ENCODE results near the gene ANO2.

The ANO2 gene

GRCh38 chr12:5969974-5970690, 25.1 kb upstream of the ANO2 start:
- TF ChIP-seq GATA1 (IDR thresholded peaks at IDR 0.05; ENCODE audit: low read depth, low read length) (no peak), POLR2A (IDR thresholded peaks at IDR 0.05; ENCODE audit: low read length) (no peak)
- DNase-seq, result no peak

DNA sequence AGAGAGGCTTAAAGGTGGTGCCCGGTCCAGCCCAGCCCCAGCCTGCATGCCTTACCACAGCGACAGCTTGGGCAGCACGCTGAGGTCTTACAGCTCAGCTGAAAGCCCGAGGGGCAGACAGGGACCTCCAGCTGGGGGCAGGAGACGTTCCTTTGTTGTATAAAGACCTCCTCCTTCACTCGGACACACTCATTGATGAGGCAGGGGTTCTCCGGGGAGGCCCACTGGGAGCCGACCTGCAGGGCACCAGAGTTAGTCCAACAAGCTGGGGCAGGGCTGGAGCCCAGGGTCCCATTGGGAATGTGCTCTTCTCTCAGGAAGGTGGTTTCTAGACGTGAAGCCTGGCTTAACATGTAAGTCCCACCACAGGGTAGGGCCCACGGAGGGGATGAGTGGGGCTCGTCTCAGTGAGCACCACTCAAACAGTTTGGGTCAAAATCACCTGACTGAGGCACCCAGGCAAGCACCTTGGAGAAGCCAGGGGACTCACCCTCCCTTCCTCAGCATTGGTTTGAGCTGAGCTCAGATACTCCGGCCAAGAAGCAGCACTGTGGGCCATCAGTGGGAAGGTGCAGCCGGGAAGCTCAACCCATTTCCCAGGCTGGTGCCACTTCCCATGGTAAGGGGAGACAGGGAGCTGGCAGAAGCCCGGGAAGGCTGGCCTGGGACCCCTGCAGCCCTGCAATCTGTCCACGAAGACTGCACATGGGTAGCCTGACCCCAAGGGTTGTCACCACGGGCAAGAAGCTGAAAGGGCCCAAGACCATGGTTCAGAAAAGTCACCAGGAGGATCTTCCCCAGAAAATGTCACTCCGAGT, 24.3 kb upstream of the ANO2 start:
- TF ChIP-seq POLR2A (IDR thresholded peaks at IDR 0.05; ENCODE audit: low read length), result no peak
- TF ChIP-seq GATA1 (IDR thresholded peaks at IDR 0.05; ENCODE audit: low read depth, low read length), result no peak
- DNase-seq, result no peak

- TF ChIP-seq POLR2A (IDR thresholded peaks at IDR 0.05; ENCODE audit: low read length) (no peak), GATA1 (IDR thresholded peaks at IDR 0.05; ENCODE audit: low read depth, low read length) (no peak)
- no peak for DNase-seq
These were observed 22.8 kb upstream of the ANO2 start for GRCh38 chr12:5967645-5968415.

DNA sequence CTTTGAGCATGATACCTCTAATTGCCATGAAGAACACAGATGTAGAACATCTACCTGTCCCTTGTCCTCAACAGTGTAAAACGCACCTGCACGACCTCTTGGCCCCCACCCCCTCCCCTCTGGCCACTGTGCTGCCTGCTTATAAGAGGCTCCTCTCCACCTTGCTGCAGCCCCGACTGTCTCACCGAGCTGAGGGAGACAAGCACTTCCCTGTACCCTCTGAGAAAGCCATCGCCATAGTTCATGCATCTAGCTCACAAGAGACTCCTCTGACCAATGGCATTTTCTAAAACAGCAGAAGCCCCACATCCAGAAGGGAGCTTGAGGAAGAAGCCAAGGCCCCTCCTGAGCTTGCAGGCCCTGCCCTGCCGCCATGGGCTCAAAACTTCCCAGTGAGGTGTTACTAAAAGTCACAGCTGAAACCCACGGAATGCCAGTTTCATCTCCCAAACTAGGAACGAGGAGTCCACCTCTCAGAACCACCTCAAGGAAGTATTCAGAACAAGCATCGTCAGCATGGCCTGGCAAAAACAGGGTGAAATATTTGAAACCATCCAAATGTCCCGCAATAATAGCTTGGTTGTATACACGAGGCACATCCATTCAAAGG, 21.5 kb upstream of the ANO2 start:
- TF ChIP-seq POLR2A (IDR thresholded peaks at IDR 0.05; ENCODE audit: low read length) (no peak), GATA1 (IDR thresholded peaks at IDR 0.05; ENCODE audit: low read depth, low read length) (no peak)
- no peak for DNase-seq

GRCh38 chr12:5965950-5966383, 20.9 kb upstream of the ANO2 start:
- TF ChIP-seq GATA1 (IDR thresholded peaks at IDR 0.05; ENCODE audit: low read depth, low read length) (no peak), POLR2A (IDR thresholded peaks at IDR 0.05; ENCODE audit: low read length) (no peak)
- DNase-seq, result peak; percentile 10 to 48

DNA sequence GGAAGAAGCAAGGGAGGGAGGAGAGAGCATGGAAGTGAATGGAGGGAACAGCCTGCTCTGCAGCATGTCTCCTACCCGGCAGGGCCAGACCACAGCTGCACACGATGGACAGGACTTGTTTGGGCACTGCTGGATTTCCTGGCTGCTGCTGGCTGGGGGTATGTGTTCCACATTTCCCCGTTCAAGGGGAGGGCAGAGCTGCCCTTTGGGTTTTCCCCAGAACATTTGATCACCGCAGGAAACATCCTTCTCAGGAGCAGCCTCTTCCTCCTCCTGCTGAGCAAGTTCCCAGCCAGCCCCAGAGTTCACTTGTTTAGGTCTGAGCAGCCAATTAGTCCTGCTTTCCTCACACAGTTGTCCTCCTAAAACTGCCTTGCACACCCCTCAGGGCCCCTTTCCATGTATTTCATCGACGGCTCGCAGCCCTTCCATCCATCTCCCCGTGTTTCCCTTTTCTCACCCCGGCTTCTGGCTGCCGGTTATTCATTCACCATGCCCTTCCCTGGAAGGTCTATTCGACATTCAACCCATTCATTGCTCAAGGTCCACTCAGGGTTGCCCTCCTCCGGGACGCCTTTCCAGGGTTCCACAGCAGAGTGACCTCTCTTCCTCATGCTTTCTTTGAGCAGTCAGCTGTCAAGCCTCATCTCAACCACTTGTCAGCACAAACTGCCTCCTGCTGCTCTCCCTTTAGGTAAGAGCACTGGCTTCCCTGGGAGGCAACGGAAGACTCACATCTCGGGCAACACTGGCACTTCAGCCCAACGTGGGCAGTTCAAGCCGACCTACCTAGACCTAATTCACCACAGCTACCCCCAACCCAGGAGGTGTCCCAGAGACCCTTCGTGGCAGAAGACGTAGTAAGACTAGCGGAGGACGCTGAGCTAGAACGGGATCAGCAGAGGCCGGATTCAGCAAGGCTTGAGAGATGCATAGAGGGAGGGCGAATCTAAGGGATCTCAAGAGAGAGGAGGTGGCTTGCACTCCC, 20.1 kb upstream of the ANO2 start:
- TF ChIP-seq POLR2A (IDR thresholded peaks at IDR 0.05; ENCODE audit: low read length), result no peak
- TF ChIP-seq GATA1 (IDR thresholded peaks at IDR 0.05; ENCODE audit: low read depth, low read length), result no peak
- DNase-seq, result no peak

DNA sequence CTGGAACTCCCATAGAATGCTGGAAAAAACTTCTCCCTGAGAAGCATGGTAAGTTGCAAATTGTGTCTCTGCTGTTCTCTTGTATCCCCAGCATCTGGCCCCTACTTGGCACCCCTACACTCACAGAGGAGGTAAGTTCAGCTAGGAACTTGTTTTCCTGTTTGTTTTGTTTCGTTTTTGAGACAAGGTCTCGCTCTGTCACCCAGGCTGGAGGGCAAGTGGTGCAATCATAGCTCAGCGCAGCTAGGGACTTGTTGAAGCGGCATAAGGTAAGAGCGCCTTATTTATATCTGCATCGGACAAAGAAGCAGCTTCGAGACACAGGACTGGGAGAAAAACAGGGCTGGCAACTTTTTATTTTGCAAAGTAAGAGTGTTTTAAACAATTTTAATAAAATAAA, 18.5 kb upstream of the ANO2 start:
- TF ChIP-seq POLR2A (IDR thresholded peaks at IDR 0.05; ENCODE audit: low read length) (no peak), GATA1 (IDR thresholded peaks at IDR 0.05; ENCODE audit: low read depth, low read length) (no peak)
- DNase-seq, result no peak

DNA sequence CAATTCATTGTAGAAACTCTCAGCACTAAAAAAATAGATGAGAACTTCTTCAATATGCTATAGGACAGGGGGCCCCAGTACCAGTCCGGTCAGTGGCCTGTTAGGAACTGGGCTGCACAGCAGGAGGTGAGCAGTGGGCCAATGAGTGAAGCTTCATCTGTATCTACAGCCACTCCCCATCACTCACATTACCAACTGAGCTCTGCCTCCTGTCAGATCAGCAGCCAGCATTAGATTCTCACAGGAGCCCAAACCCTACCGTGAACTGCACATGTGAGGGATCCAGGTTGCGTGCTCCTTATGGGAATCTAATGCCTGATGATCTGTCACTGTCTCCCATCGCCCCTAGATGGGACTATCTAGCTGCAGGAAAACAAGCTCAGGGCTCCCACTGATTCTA, 15.7 kb upstream of the ANO2 start:
- no peak for TF ChIP-seq POLR2A (IDR thresholded peaks at IDR 0.05; ENCODE audit: low read length)
- no peak for TF ChIP-seq GATA1 (IDR thresholded peaks at IDR 0.05; ENCODE audit: low read depth, low read length)
- DNase-seq, result no peak

- no peak for DNase-seq
- no peak for TF ChIP-seq POLR2A (IDR thresholded peaks at IDR 0.05; ENCODE audit: low read length)
- no peak for TF ChIP-seq GATA1 (IDR thresholded peaks at IDR 0.05; ENCODE audit: low read depth, low read length)
These were observed 11.9 kb upstream of the ANO2 start for GRCh38 chr12:5956987-5957386.

DNA sequence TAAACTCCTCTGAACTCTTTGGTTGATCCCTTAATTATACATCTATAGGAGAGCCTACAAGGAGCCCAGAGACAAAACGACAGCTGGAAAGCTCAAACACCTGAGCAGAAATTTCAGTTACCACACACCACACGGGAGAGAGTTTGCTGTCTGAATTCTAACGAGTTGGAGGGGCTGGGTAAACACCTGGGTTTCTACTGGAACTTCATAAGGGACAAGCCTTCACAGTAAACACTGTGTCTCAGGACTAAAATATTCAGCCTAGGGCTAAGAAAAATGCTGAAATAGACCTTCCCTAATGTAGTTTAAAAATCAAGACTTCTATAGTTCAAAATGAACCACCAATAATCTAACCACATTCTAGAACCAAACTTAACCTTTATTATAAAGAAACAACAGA, 9.6 kb upstream of the ANO2 start:
- no peak for TF ChIP-seq GATA1 (IDR thresholded peaks at IDR 0.05; ENCODE audit: low read depth, low read length)
- no peak for DNase-seq

DNA sequence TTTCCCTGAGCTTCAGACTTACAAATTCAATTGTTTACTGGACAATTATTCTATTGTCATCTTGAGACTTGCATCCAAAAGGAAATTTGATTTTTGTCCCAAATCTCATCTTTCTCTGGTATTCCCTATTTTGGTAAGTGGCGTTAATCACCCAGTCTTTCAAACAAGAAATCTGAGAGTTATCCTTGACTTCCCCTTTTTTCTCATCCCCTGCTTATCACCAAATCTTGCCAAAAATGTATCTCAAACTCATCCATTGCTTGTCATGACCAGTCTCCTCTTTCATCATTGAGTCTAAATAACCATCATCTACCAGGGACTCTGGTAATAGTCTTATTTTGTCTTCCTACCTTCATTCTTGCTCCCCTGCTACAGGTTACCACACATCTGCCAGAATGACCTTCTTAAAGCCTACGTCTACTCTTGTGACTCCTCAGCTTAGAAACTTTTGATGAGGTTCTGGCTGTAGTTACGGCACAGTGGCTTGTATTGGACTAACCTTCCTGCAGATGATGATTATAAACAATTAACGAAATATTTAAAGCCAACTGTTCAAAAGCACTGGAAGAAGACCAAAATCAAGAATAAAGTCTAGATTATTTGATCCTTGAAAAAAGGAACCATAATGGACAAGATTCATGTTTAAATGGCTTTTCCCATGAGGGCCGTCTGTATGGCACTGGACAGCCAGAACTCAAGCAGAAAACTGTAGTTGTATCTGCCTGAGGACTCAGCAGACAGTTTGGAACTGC, 9.0 kb upstream of the ANO2 start:
- no peak for DNase-seq
- TF ChIP-seq GATA1 (IDR thresholded peaks at IDR 0.05; ENCODE audit: low read depth, low read length) (no peak), POLR2A (IDR thresholded peaks at IDR 0.05; ENCODE audit: low read length) (no peak)

DNA sequence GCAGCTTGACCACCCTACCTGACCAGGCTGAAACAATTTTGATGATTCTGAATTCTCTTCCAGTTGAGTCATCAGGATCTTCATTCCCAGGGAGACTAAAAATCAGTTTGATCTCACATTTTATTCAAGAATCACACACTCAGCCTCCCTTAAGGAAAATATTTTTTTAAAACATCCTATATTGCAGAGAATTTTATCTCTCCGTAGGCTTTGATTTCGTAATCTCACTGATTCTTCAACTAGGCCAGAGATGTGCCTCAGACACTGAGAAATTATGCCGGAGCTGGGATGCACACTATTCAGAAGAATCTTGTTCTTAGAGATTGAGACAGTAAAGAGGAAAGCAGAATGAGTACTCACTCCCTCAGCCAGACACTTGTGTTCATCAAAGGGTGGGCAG, 7.0 kb upstream of the ANO2 start:
- no peak for DNase-seq
- TF ChIP-seq POLR2A (IDR thresholded peaks at IDR 0.05; ENCODE audit: low read length) (no peak), GATA1 (IDR thresholded peaks at IDR 0.05; ENCODE audit: low read depth, low read length) (no peak)
